HepG2 (cell line): ENCODE results near the gene TRMU. TPM values are rescaled to one million over a fixed set of nuclear protein-coding genes. Genes with fewer than 3 reads are reported as not detected.

Experiments
- ATF2 ChIP-seq: sonication (generic); formaldehyde crosslinking; IDR thresholded peaks from 2 replicates; pipeline ENCODE4 v1.4.0; 2020; ENCODE audit warnings: missing genetic modification reagents
- FOSL1 ChIP-seq: sonication (generic); formaldehyde crosslinking; IDR thresholded peaks from 2 replicates; pipeline ENCODE4 v1.9.0; 2021; ENCODE audit warnings: missing genetic modification reagents, borderline replicate concordance
- FOXM1 ChIP-seq: sonication (generic); formaldehyde crosslinking; IDR thresholded peaks from 2 replicates; pipeline ENCODE4 v1.5.0; 2020; ENCODE audit warnings: missing genetic modification reagents
- FUBP1 ChIP-seq: sonication (generic); formaldehyde crosslinking; IDR thresholded peaks from 2 replicates; pipeline ENCODE4 v1.5.1; 2020; ENCODE audit warnings: missing genetic modification reagents, mild to moderate bottlenecking, borderline replicate concordance
- GZF1 ChIP-seq: sonication (generic); formaldehyde crosslinking; IDR thresholded peaks from 2 replicates; pipeline ENCODE4 v1.5.1; 2020; ENCODE audit warnings: mild to moderate bottlenecking, missing genetic modification reagents
- KDM2A ChIP-seq: sonication (generic); formaldehyde crosslinking; IDR thresholded peaks from 2 replicates; pipeline ENCODE4 v1.4.0; 2020; ENCODE audit warnings: low read depth, missing genetic modification reagents, borderline replicate concordance
- KLF16 ChIP-seq, 2 experiments: sonication (generic) in 1 of 2; formaldehyde crosslinking in 1 of 2; IDR thresholded peaks; 2 replicates each; pipeline versions ENCODE4 v1.6.1 to v1.8.0; 2016 to 2023; ENCODE audit warnings: missing genetic modification reagents in 2 of 2, missing compliant biosample characterization in 1 of 2
- MTERF4 ChIP-seq: sonication (generic); formaldehyde crosslinking; IDR thresholded peaks from 2 replicates; pipeline ENCODE4 v1.8.0; 2023; ENCODE audit warnings: mild to moderate bottlenecking, missing genetic modification reagents
- NCOA2 ChIP-seq: sonication (generic); formaldehyde crosslinking; IDR thresholded peaks from 2 replicates; pipeline ENCODE4 v1.8.0; 2022; ENCODE audit warnings: inconsistent platforms
- ONECUT2 ChIP-seq: sonication (generic); formaldehyde crosslinking; IDR thresholded peaks from 2 replicates; pipeline ENCODE4 v1.4.0; 2020; ENCODE audit warnings: missing genetic modification reagents
- PAX8 ChIP-seq: sonication (generic); formaldehyde crosslinking; IDR thresholded peaks from 2 replicates; pipeline ENCODE4 v1.8.0; 2022; ENCODE audit warnings: mild to moderate bottlenecking, missing genetic modification reagents, borderline replicate concordance
- PCBP1 ChIP-seq: fragments of 200-400 bp; formaldehyde crosslinking; IDR thresholded peaks from 2 replicates; pipeline ENCODE4 v1.6.1; 2017; ENCODE audit warnings: mild to moderate bottlenecking, low read depth, low read length, borderline replicate concordance
- RELA ChIP-seq: sonication (generic); formaldehyde crosslinking; IDR thresholded peaks from 2 replicates; pipeline ENCODE4 v1.4.0; 2020; ENCODE audit warnings: missing genetic modification reagents
- RNF219 ChIP-seq: sonication (generic); formaldehyde crosslinking; IDR thresholded peaks from 2 replicates; pipeline ENCODE4 v1.5.0; 2020; ENCODE audit warnings: mild to moderate bottlenecking, missing genetic modification reagents
- SALL1 ChIP-seq: sonication (generic); formaldehyde crosslinking; IDR thresholded peaks from 2 replicates; pipeline ENCODE4 v1.8.0; 2022; ENCODE audit warnings: mild to moderate bottlenecking, missing genetic modification reagents
- SIN3A ChIP-seq: IDR thresholded peaks from 2 replicates; pipeline ENCODE4 v1.6.1; 2011; ENCODE audit warnings: low read depth, mild to moderate bottlenecking, control low read depth, low read length, borderline replicate concordance
- TARDBP ChIP-seq: sonication (generic); formaldehyde crosslinking; IDR thresholded peaks from 2 replicates; pipeline ENCODE4 v1.8.0; 2022; ENCODE audit warnings: mild to moderate bottlenecking, missing genetic modification reagents
- TRIM24 ChIP-seq: sonication (generic); formaldehyde crosslinking; IDR thresholded peaks from 2 replicates; pipeline ENCODE4 v1.8.0; 2022; ENCODE audit warnings: mild to moderate bottlenecking, missing genetic modification reagents
- ZBTB34 ChIP-seq: sonication (generic); formaldehyde crosslinking; IDR thresholded peaks from 2 replicates; pipeline ENCODE4 v1.8.0; 2022; ENCODE audit warnings: mild to moderate bottlenecking, missing genetic modification reagents
- ZNF124 ChIP-seq: sonication (generic); formaldehyde crosslinking; IDR thresholded peaks from 2 replicates; pipeline ENCODE4 v1.4.0; 2020; ENCODE audit warnings: missing genetic modification reagents
- ZNF331 ChIP-seq: sonication (generic); formaldehyde crosslinking; IDR thresholded peaks from 2 replicates; pipeline ENCODE4 v1.4.0; 2020; ENCODE audit warnings: missing genetic modification reagents
- ZNF597 ChIP-seq: sonication (generic); formaldehyde crosslinking; IDR thresholded peaks from 2 replicates; pipeline ENCODE4 v1.5.0; 2020; ENCODE audit warnings: missing genetic modification reagents
- polyA plus RNA-seq, 8 experiments: library from polyadenylated mRNA; depleted of rRNA in 3 of 8; stranded (reverse) in 7 of 8; unstranded in 1 of 8; fragments of >200 nt; fragmentation: Illumina TruSeq in 4 of 8; extraction: Trizol in 4 of 8; gene quantifications; 2 replicates each; pipeline versions ENCODE4 v1.2.1 to v1.2.3, GENCODE V29; 2011 to 2016; ENCODE audit warnings: low read depth in 4 of 8, missing spikeins in 1 of 8, mixed read lengths in 1 of 8; ENCODE audit not compliant: insufficient read depth in 1 of 8
- total RNA-seq, 5 experiments: library from RNA; depleted of rRNA; stranded (reverse); fragments of >200 nt; fragmentation: Illumina TruSeq; extraction: Trizol; gene quantifications; 2 replicates each; pipeline ENCODE4 v1.2.3, GENCODE V29; 2016; ENCODE audit warnings: low read depth in 1 of 5

TRMU gene
- total and polyA plus RNA-seq, 2 of the 13 experiments (the other 11 are each of a cell fraction or from before 2014, with no cell fraction given): 31.0 to 50.2 TPM

GRCh38 chr22:46367707-46368191 is 32.2 kb downstream of the TRMU start (continued):
- TF ChIP-seq KDM2A (CRISPR knock-in tag) (peak; percentile 85; the same call in 1 of the 2 replicates), NCOA2 (no peak), FUBP1 (CRISPR knock-in tag) (no peak), MTERF4 (CRISPR knock-in tag) (0 out of 2 replicates have a peak, but pooled peaks have one; percentile 12), ZNF331 (CRISPR knock-in tag) (peak; percentile 62; the same call in 1 of the 2 replicates), ZNF124 (CRISPR knock-in tag) (0 out of 2 replicates have a peak, but pooled peaks have one; percentile 37), PAX8 (CRISPR knock-in tag) (no peak; the same call in 1 of the 2 replicates), RNF219 (CRISPR knock-in tag) (no peak), FOSL1 (CRISPR knock-in tag) (no peak), PCBP1 (0 out of 2 replicates have a peak, but pooled peaks have one; percentile 53), GZF1 (CRISPR knock-in tag) (no peak), SIN3A (no peak), ATF2 (no peak), ONECUT2 (no peak), TARDBP (peak; percentile 55; the same call in 1 of the 2 replicates), SALL1 (CRISPR knock-in tag) (peak; percentile 48; the same call in 1 of the 2 replicates), RELA (no peak), ZNF597 (no peak), ZBTB34 (CRISPR knock-in tag) (no peak), KLF16 (CRISPR knock-in tag; IDR thresholded peaks at IDR 0.05) (no peak), FOXM1 (CRISPR knock-in tag) (no peak), TRIM24 (CRISPR knock-in tag) (no peak)
